ENCODE measurements around the gene DGKZ.
A peak's percentile ranks its signal among the peaks of the same experiment; 100 is the strongest.

The DGKZ gene

GRCh38 chr11:46361283-46362155, 14.3 kb downstream of the DGKZ start:
- Histone ChIP-seq H3K9ac (ENCODE audit: low read length) (peak overlapping the region; percentile 27; the same call in 1 of the 2 replicates), H3K9me2 (replicated peaks; ENCODE audit: insufficient read depth, low read length) (no peaks in the 10 kb centered on the region), H3F3A (ENCODE audit: insufficient read depth, low read length) (no peaks in the 10 kb centered on the region), H3K9me3 (replicated peaks; ENCODE audit: insufficient read depth, low read length) (no peaks in the 10 kb centered on the region), H2AFZ (ENCODE audit: low read length) (peak overlapping the region; percentile 45; the same call in 1 of the 2 replicates), H3K27me3 (replicated peaks; ENCODE audit: insufficient read depth, low read length) (no peaks in the 10 kb centered on the region), H3K79me2 (ENCODE audit: low read length) (peaks cover 28% of the 10 kb centered on the region), H3K27ac (ENCODE audit: low read length) (no peak overlapping the region; the same call in 1 of the 2 replicates), H3K4me1 (ENCODE audit: low read length) (no peaks in the 10 kb centered on the region), H3K4me2 (ENCODE audit: low read depth, low read length) (peak overlapping the region; percentile 84), H4K20me1 (ENCODE audit: insufficient read depth, low read length) (no peaks in the 10 kb centered on the region), H3K4me3 (ENCODE audit: low read length) (peak overlapping the region; percentile 49; the same call in 1 of the 2 replicates), H3K36me3 (replicated peaks; ENCODE audit: insufficient read depth, low read length) (no peaks in the 10 kb centered on the region)
- TF ChIP-seq EZH2phosphoT487 (IDR thresholded peaks at IDR 0.05; ENCODE audit: low read length): no peak
- TF ChIP-seq, protein P1, sequence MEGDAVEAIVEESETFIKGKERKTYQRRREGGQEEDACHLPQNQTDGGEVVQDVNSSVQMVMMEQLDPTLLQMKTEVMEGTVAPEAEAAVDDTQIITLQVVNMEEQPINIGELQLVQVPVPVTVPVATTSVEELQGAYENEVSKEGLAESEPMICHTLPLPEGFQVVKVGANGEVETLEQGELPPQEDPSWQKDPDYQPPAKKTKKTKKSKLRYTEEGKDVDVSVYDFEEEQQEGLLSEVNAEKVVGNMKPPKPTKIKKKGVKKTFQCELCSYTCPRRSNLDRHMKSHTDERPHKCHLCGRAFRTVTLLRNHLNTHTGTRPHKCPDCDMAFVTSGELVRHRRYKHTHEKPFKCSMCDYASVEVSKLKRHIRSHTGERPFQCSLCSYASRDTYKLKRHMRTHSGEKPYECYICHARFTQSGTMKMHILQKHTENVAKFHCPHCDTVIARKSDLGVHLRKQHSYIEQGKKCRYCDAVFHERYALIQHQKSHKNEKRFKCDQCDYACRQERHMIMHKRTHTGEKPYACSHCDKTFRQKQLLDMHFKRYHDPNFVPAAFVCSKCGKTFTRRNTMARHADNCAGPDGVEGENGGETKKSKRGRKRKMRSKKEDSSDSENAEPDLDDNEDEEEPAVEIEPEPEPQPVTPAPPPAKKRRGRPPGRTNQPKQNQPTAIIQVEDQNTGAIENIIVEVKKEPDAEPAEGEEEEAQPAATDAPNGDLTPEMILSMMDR (IDR thresholded peaks at IDR 0.05; ENCODE audit: low read length): no peak
- TF ChIP-seq EZH2 (optimal IDR thresholded peaks at IDR 0.05; ENCODE audit: low read depth, low read length): no peak
- DNase-seq: peak; percentile 64

DNA sequence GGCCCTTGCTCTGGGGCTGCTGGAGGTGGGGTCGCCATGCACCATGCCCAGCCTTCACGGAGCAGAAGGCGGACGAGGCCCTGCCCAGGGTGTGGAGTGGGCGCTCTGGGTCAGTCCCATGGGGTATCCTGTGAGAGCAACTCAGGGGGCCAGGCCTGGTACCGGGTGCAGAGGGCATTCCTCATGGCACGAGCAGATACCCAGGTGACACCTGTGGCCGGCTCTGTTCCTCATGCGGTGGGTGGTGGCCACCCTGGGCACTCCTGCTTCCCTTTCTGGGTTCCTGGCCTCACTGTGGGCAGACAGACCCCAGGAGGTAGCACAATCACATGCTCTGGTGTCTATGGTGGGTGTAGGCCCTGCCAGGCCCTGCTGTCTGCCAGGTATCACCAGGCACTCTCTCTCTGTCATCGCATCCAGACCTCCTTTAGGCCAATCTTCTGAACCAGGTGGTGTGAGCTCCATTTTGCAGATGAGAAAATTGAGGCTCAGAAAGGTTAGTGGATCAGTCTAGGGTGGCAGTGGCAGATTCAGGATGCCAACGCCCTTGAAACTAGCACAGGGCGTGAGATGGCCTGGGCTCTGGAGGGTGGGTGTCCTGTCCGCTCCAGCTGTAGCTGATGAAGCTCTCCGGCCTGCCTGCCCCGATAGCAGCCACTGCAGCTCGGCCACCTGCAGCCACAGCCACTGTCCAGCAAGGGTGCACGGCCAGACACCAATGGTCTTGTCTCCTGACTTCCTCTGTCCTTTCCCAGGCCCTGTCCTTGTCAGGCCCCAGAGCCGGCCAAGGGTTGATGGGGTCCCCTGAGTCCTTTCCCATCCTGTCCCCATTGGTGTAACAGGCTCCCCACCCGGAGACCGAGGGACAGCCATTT, 15.1 kb downstream of the DGKZ start:
- no peaks in the 10 kb centered on the region for H3K4me1 ChIP-seq (ENCODE audit: low read length)
- H3K9ac ChIP-seq (ENCODE audit: low read length): no peak overlapping the region
- TF ChIP-seq EZH2phosphoT487 (IDR thresholded peaks at IDR 0.05; ENCODE audit: low read length) (no peak), EZH2 (optimal IDR thresholded peaks at IDR 0.05; ENCODE audit: low read depth, low read length) (no peak)
- TF ChIP-seq, protein P1 (IDR thresholded peaks at IDR 0.05; ENCODE audit: low read length): no peak

DNA sequence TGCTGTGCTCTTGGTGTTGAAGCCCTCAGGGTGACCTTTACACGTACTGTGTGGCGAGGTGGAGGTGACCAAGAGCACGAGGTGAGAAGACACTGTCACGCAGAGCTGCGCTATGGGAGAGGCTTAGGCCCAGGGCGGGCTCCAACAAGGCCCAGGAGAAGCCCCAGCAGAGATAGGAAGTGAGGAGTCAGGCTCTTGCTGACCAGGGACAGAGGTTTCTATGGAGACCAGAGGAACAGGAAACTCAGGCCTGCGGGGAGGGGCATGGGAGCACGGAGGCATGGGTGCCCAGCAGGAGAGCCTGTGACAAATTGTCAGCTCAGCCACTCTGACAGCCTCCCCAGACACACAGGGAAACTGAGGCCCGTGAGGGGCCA, 15.8 kb downstream of the DGKZ start:
- no peak for TF ChIP-seq EZH2phosphoT487 (IDR thresholded peaks at IDR 0.05; ENCODE audit: low read length)
- TF ChIP-seq EZH2 (optimal IDR thresholded peaks at IDR 0.05; ENCODE audit: low read depth, low read length): no peak
- TF ChIP-seq, protein P1 (IDR thresholded peaks at IDR 0.05; ENCODE audit: low read length): no peak
- Histone ChIP-seq H3K9me3 (replicated peaks; ENCODE audit: insufficient read depth, low read length) (no peaks in the 10 kb centered on the region), H3F3A (ENCODE audit: insufficient read depth, low read length) (no peaks in the 10 kb centered on the region), H3K9me2 (replicated peaks; ENCODE audit: insufficient read depth, low read length) (no peaks in the 10 kb centered on the region), H3K36me3 (replicated peaks; ENCODE audit: insufficient read depth, low read length) (no peaks in the 10 kb centered on the region), H3K27ac (ENCODE audit: low read length) (no peak overlapping the region), H3K4me1 (ENCODE audit: low read length) (no peaks in the 10 kb centered on the region), H3K4me3 (ENCODE audit: low read length) (no peak overlapping the region), H3K9ac (ENCODE audit: low read length) (no peak overlapping the region), H2AFZ (ENCODE audit: low read length) (no peak overlapping the region), H3K4me2 (ENCODE audit: low read depth, low read length) (no peak overlapping the region), H3K79me2 (ENCODE audit: low read length) (peaks cover 20% of the 10 kb centered on the region), H3K27me3 (replicated peaks; ENCODE audit: insufficient read depth, low read length) (no peaks in the 10 kb centered on the region), H4K20me1 (ENCODE audit: insufficient read depth, low read length) (no peaks in the 10 kb centered on the region)
- DNase-seq: no peak

More for the DNA sequence above, 15.1 kb downstream of the DGKZ start:
- H3K4me3 ChIP-seq (ENCODE audit: low read length): no peak overlapping the region
- no peak overlapping the region for H2AFZ ChIP-seq (ENCODE audit: low read length)
- H3K36me3 ChIP-seq (replicated peaks; ENCODE audit: insufficient read depth, low read length): no peaks in the 10 kb centered on the region
- no peaks in the 10 kb centered on the region for H3K9me3 ChIP-seq (replicated peaks; ENCODE audit: insufficient read depth, low read length)
- no peaks in the 10 kb centered on the region for H3K9me2 ChIP-seq (replicated peaks; ENCODE audit: insufficient read depth, low read length)
- H3K27me3 ChIP-seq (replicated peaks; ENCODE audit: insufficient read depth, low read length): no peaks in the 10 kb centered on the region
- no peaks in the 10 kb centered on the region for H4K20me1 ChIP-seq (ENCODE audit: insufficient read depth, low read length)
- no peak for DNase-seq
- no peaks in the 10 kb centered on the region for H3F3A ChIP-seq (ENCODE audit: insufficient read depth, low read length)
- H3K4me2 ChIP-seq (ENCODE audit: low read depth, low read length): peak overlapping the region; percentile 84; the same call in 1 of the 2 replicates
- H3K27ac ChIP-seq (ENCODE audit: low read length): no peak overlapping the region
- peaks cover 25% of the 10 kb centered on the region for H3K79me2 ChIP-seq (ENCODE audit: low read length)
